Rectal smooth muscle tissue (tissue), 1 donor: ENCODE results near the gene SPECC1L.

Source experiments
- H3K27ac ChIP-seq: one replicate; pipeline ENCODE4 v1.7.0; 2013; ENCODE audit warnings: low read depth, low read length, inconsistent platforms
- H3K27me3 ChIP-seq: one replicate; pipeline ENCODE4 v1.7.0; 2013; ENCODE audit warnings: low read length; ENCODE audit not compliant: control insufficient read depth, insufficient read depth
- H3K36me3 ChIP-seq: one replicate; pipeline ENCODE4 v1.7.0; 2013; ENCODE audit warnings: low read length; ENCODE audit not compliant: control insufficient read depth, insufficient read depth
- H3K4me1 ChIP-seq: one replicate; pipeline ENCODE4 v1.7.0; 2013; ENCODE audit warnings: low read length; ENCODE audit not compliant: control insufficient read depth, insufficient read depth
- H3K4me3 ChIP-seq: one replicate; pipeline ENCODE4 v1.7.0; 2013; ENCODE audit warnings: low read length
- H3K9ac ChIP-seq: one replicate; pipeline ENCODE4 v1.7.0; 2013; ENCODE audit warnings: low read length

Gene SPECC1L

GRCh38 chr22:24421428-24421931 lies 150.8 kb downstream of the SPECC1L start:
- Histone ChIP-seq H3K4me3 (no peak overlapping the region), H3K36me3 (peaks cover 4% of the 10 kb centered on the region), H3K4me1 (no peaks in the 10 kb centered on the region), H3K9ac (no peak overlapping the region), H3K27ac (no peak overlapping the region), H3K27me3 (peaks cover 5% of the 10 kb centered on the region)

DNA sequence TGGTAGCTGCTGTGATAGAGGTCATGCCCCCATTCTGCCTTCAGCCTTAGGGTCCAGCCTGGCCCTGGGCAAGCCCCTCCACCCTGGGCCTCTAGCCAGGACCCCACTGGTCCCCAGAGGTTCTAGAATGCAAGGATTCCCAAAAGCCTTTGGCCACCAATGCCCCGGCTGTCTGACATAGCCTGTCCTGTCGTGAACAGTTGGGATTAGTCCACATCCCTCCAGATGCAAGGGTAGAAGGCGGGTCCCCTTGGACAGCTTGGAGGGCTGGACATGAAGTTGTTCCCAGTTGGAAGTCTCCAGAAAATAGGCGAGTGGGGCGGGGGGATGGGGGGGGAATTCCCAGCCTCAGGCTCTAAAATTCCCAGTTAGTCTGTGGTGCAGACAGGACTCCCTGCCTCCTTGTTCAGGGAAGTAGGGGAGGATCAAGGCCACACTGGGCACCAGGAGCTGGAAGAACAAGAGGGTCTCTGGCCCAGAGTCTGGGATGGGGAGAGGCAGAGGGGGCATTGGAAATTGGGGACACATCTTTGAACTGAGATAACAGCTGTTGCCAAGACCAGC lies 151.6 kb downstream of the SPECC1L start:
- Histone ChIP-seq H3K4me1 (no peaks in the 10 kb centered on the region), H3K36me3 (peaks cover 4% of the 10 kb centered on the region), H3K27me3 (peaks cover 5% of the 10 kb centered on the region), H3K4me3 (no peak overlapping the region), H3K27ac (no peak overlapping the region), H3K9ac (no peak overlapping the region)

- Histone ChIP-seq H3K27me3 (peaks cover 5% of the 10 kb centered on the region), H3K36me3 (no peaks in the 10 kb centered on the region), H3K4me3 (peak overlapping the region; percentile 25), H3K9ac (no peak overlapping the region), H3K4me1 (no peaks in the 10 kb centered on the region), H3K27ac (no peak overlapping the region)
These were observed 152.9 kb downstream of the SPECC1L start for GRCh38 chr22:24423519-24424000.

GRCh38 chr22:24424001-24424900 lies 153.6 kb downstream of the SPECC1L start:
- H3K36me3 ChIP-seq = no peaks in the 10 kb centered on the region
- no peak overlapping the region for H3K9ac ChIP-seq
- peak overlapping the region; percentile 58 for H3K4me3 ChIP-seq
- H3K4me1 ChIP-seq = no peaks in the 10 kb centered on the region
- H3K27ac ChIP-seq = no peak overlapping the region
- H3K27me3 ChIP-seq = peaks cover 5% of the 10 kb centered on the region

DNA sequence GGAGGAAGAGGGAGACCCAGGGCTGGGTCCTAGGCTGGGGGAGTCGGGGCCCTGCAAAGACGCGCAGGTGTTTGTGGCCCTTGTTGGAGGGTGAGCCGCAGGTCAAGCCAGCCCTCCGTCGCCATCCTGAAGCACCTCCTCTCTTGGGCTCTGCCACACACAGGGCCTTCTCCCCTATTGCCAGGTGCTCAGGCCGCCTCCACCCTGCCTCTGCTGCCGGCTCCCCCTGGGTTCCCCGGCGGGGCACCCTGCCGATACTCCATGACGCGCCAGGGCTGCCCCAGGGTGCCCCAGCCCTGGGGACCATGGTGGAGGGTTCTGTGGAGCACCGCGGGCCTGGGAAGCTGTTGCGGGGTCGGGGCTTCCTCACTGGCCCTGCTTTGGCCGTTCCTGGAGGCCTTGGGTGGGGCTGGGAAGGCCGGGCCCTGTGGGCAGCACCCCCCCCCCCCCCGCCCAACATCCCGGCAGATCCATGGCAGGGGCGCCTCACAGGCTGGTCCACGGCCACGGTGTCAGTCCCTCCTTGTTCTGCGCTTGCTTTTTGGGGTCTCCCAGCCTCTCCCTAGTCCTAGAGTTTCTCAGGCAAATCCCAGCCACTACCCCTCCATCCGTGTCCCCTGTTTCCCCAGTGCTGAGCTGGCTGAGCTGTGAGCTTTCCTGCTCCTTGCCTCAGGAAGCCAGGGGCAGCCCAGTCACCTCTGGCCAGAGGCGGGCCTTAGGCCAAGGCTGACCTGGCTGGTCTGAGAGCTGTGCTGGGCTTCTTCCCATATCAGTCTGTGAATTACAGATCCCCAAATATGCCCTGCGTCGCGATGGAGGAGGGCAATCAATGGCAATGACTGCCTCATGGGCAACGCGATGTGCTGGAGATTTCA lies 154.5 kb downstream of the SPECC1L start:
- Histone ChIP-seq H3K4me1 (no peaks in the 10 kb centered on the region), H3K36me3 (no peaks in the 10 kb centered on the region), H3K4me3 (no peak overlapping the region), H3K27ac (no peak overlapping the region), H3K27me3 (peaks cover 5% of the 10 kb centered on the region), H3K9ac (no peak overlapping the region)

GRCh38 chr22:24426436-24426835 lies 155.8 kb downstream of the SPECC1L start:
- H3K9ac ChIP-seq = no peak overlapping the region
- H3K27ac ChIP-seq = no peak overlapping the region
- H3K4me3 ChIP-seq = no peak overlapping the region
- H3K36me3 ChIP-seq = no peaks in the 10 kb centered on the region
- peaks cover 2% of the 10 kb centered on the region for H3K27me3 ChIP-seq
- no peaks in the 10 kb centered on the region for H3K4me1 ChIP-seq

DNA sequence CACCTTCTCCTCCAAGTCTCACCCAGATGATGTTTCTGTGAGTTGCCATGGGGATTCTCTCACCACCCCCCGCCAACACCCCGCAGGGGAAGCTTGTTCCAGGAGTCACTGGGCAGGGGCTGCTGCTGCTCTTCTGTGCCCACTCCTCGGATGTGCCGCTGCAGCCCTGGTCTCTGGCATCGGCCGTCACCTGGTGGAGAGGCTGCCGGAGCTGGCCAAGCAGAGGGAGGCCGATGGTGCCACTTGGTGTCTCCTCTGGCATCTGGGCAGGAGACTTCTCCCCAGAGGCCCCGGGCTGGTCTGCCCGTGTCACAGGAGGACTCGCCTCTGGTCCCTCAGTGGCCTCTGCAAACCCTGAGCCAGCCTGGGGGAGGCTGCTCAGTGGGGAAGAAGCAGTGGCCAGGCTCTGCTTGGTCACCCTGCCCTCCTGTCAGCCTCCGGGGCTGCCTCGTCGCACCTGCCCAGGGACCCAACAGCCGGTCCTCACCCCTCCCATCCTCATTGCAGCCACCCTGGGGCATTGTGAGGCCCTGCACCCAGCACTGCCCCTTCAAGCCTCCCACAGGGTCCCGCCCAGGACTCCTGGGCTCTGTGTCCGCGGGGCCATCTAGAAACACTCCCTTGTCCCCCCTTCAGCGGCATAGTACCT lies 156.3 kb downstream of the SPECC1L start:
- Histone ChIP-seq H3K27ac (no peak overlapping the region), H3K4me1 (no peaks in the 10 kb centered on the region), H3K4me3 (peak overlapping the region; percentile 19), H3K9ac (no peak overlapping the region), H3K27me3 (peaks cover 2% of the 10 kb centered on the region), H3K36me3 (no peaks in the 10 kb centered on the region)

DNA sequence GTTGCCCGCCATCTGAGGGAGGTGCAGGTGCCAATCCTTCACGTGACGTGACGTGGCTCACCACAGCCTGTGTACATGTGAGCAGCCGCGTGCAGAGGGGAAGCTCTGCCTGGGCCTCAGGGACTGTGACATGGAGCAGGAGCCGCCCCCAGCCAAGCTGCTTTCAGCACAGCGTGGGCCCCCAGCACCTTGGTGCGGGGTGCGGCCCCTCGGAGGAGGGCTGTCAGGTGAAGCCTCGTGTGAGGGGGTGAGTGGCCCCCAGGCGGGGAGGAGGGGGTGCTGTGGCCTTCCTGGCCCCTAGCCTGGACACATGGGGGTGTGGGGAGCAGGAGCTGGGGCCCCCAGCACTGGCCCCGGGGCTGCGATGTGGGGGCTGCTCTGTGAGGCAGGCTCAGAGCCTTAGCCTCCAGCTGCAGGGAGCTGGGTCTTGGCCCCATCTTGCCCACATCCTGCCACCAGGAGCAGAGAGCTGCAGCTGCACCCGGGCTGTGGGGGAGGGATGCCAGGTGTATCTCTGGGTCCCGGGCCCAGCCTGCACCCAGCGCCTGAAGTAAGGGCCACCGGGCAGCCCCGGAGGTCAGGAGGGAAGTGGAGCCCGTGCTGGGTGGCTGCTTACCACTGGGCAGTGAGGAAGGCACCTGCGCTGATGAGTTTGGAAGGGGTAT lies 157.0 kb downstream of the SPECC1L start, which contains the start of gene ADORA2A:
Gene ADORA2A, plus strand, starts transcription at position 100 of the 665 bp plus-strand sequence. CDS start 5,806 bp downstream, outside the sequence.
- Histone ChIP-seq H3K27me3 (peaks cover 2% of the 10 kb centered on the region), H3K27ac (no peak within 1 kb of the TSS), H3K36me3 (no peaks in the 10 kb centered on the region), H3K9ac (no peak within 1 kb of the TSS), H3K4me3 (peak within 1 kb of the TSS; percentile 49), H3K4me1 (peaks cover 1% of the 10 kb centered on the region)

DNA sequence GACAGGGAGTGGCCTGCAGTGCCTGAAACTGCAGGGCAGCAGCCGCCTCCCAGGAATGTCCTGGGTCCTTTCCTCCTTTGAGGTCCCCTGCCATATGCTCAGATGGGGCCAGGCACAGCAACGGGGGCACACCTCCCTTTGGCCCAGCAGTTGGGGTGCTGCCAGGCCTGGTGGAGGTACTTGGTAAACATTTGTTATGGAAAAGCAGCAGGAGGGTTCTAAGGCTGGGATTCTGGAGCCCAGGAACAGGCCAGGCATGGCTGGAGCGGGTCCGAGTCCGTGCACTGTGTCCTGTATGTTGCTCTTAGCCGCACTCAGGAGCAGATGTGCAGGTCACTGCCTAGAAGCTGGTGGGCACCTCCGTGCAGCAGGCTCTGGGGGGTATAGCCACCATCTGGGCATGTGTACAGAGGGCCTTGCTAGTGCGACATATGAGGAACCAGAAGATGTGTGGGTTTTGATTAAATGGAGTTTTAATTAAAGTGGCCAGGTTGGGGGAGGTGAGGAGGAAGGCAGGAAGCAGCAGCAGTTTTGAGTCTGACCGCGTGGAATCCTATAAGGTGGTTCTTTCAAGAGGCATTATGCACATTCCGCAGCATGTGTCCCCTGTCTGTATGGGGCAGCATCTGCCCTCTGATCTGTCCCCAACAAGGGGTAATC lies 158.2 kb downstream of the SPECC1L start:
- peaks cover 5% of the 10 kb centered on the region for H3K4me1 ChIP-seq
- no peak overlapping the region for H3K9ac ChIP-seq
- peak overlapping the region; percentile 36 for H3K4me3 ChIP-seq
- H3K27me3 ChIP-seq = peaks cover 2% of the 10 kb centered on the region
- H3K36me3 ChIP-seq = no peaks in the 10 kb centered on the region
- no peak overlapping the region for H3K27ac ChIP-seq

- H3K27ac ChIP-seq = no peak overlapping the region
- H3K9ac ChIP-seq = no peak overlapping the region
- H3K4me1 ChIP-seq = peaks cover 5% of the 10 kb centered on the region
- H3K4me3 ChIP-seq = no peak overlapping the region
- H3K36me3 ChIP-seq = no peaks in the 10 kb centered on the region
- peaks cover 2% of the 10 kb centered on the region for H3K27me3 ChIP-seq
These were observed 159.1 kb downstream of the SPECC1L start for GRCh38 chr22:24429411-24430365.
